OCI-LY3 (cell line): ENCODE measurements around the gene CCDC137.

Source experiments
- H2AFZ ChIP-seq: fragments of 200-600, 300-600 bp; shearing (Covaris generic); 2 replicates; pipeline ENCODE4 v1.6.0; 2014; ENCODE audit warnings: antibody characterized with exemption, low read depth, low read length
- H3K27ac ChIP-seq: fragments of 200-600, 300-600 bp; sonication (generic); 2 replicates; pipeline ENCODE4 v1.5.1; 2014; ENCODE audit warnings: mild to moderate bottlenecking, low read length, moderate library complexity, mixed read lengths
- H3K27me3 ChIP-seq: fragments of 200-600, 300-600 bp; sonication (generic); 2 replicates; pipeline ENCODE4 v1.6.1; 2014; ENCODE audit warnings: low read depth, low read length, mixed read lengths
- H3K36me3 ChIP-seq: fragments of 200-600, 300-600 bp; sonication (generic); replicated peaks from 2 replicates; pipeline ENCODE3; 2014; ENCODE audit warnings: low read depth, low read length, mixed read lengths
- H3K4me1 ChIP-seq: fragments of 300-600, 200-600 bp; sonication (generic); 2 replicates; pipeline ENCODE4 v1.6.1; 2014; ENCODE audit warnings: low read length, mixed read lengths
- H3K4me2 ChIP-seq: fragments of 200-600, 300-600 bp; sonication (generic); 2 replicates; pipeline ENCODE4 v1.6.1; 2014; ENCODE audit warnings: low read length, mixed read lengths
- H3K4me3 ChIP-seq: fragments of 300-600, 200-600 bp; sonication (generic); 2 replicates; pipeline ENCODE4 v1.5.1; 2014; ENCODE audit warnings: antibody characterized with exemption, mild to moderate bottlenecking, low read length, moderate library complexity
- H3K79me2 ChIP-seq: fragments of 300-600, 200-600 bp; shearing (Covaris generic); 2 replicates; pipeline ENCODE4 v1.6.1; 2014; ENCODE audit warnings: mild to moderate bottlenecking, low read length, mixed read lengths
- H3K9ac ChIP-seq: fragments of 300-600, 200-600 bp; shearing (Covaris generic); 2 replicates; pipeline ENCODE4 v1.6.0; 2014; ENCODE audit warnings: mild to moderate bottlenecking, low read length, moderate library complexity
- H3K9me3 ChIP-seq: fragments of 200-600, 300-600 bp; shearing (Covaris generic); 2 replicates; pipeline ENCODE4 v1.6.1; 2014; ENCODE audit warnings: low read length, mixed read lengths; ENCODE audit not compliant: insufficient read depth
- H4K20me1 ChIP-seq: fragments of 200-600, 300-600 bp; sonication (generic); 2 replicates; pipeline ENCODE4 v1.6.1; 2016; ENCODE audit warnings: low read length, mixed read lengths; ENCODE audit not compliant: insufficient read depth
- EZH2phosphoT487 ChIP-seq: fragments of 200-600 bp; shearing (Covaris generic); IDR thresholded peaks from 2 replicates; pipeline ENCODE4 v1.6.1; 2018; ENCODE audit warnings: antibody characterized with exemption, mixed run types, low read depth
- TF ChIP-seq, protein P1 (sequence below): fragments of 200-600, 300-600 bp; sonication (generic); IDR thresholded peaks from 2 replicates; pipeline ENCODE4 v1.5.1; 2014; ENCODE audit warnings: antibody characterized with exemption, low read length, low read depth

The CCDC137 gene

DNA sequence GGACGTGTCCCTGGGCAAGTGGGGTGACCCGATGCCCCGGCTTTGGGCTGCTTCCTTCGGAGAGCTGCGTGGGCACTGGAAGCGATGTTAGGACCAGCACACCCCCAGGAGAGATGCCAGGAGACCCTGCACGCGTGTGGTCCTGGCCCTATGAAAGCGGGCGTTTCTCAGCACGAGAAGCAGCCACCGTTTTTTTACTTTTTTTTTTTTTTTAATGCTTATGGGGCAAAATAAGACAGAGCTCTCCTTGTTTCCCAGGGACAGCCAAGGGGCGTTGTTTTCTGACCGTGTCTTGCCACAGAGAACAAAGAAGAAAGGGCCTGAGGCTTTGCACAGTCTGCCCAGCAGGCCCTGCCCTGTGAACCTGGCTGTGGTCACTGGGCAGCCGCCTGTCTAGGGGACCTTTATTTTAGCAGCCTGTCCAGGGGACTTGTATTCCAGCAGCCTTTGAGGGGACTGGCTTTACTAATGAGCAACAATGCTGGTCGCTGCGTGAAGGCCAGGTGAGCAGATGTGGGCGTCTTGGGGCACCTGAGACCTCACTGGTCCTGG, 46.5 kb downstream of the CCDC137 start:
- peaks cover 19% of the 10 kb centered on the region for H3K4me1 ChIP-seq
- TF ChIP-seq, protein P1, sequence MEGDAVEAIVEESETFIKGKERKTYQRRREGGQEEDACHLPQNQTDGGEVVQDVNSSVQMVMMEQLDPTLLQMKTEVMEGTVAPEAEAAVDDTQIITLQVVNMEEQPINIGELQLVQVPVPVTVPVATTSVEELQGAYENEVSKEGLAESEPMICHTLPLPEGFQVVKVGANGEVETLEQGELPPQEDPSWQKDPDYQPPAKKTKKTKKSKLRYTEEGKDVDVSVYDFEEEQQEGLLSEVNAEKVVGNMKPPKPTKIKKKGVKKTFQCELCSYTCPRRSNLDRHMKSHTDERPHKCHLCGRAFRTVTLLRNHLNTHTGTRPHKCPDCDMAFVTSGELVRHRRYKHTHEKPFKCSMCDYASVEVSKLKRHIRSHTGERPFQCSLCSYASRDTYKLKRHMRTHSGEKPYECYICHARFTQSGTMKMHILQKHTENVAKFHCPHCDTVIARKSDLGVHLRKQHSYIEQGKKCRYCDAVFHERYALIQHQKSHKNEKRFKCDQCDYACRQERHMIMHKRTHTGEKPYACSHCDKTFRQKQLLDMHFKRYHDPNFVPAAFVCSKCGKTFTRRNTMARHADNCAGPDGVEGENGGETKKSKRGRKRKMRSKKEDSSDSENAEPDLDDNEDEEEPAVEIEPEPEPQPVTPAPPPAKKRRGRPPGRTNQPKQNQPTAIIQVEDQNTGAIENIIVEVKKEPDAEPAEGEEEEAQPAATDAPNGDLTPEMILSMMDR: no peak
- no peak for TF ChIP-seq EZH2phosphoT487
- H3K9me3 ChIP-seq: no peaks in the 10 kb centered on the region
- peak overlapping the region; percentile 62 for H3K9ac ChIP-seq
- no peak overlapping the region for H3K27ac ChIP-seq
- peak overlapping the region; percentile 84 for H3K4me3 ChIP-seq
- H3K36me3 ChIP-seq: peaks cover 10% of the 10 kb centered on the region
- H3K4me2 ChIP-seq: peak overlapping the region; percentile 97
- H2AFZ ChIP-seq: no peak overlapping the region
- H3K27me3 ChIP-seq: no peaks in the 10 kb centered on the region
- H3K79me2 ChIP-seq: peaks cover 26% of the 10 kb centered on the region
- peaks cover 5% of the 10 kb centered on the region; the same call in 1 of the 2 replicates for H4K20me1 ChIP-seq

DNA sequence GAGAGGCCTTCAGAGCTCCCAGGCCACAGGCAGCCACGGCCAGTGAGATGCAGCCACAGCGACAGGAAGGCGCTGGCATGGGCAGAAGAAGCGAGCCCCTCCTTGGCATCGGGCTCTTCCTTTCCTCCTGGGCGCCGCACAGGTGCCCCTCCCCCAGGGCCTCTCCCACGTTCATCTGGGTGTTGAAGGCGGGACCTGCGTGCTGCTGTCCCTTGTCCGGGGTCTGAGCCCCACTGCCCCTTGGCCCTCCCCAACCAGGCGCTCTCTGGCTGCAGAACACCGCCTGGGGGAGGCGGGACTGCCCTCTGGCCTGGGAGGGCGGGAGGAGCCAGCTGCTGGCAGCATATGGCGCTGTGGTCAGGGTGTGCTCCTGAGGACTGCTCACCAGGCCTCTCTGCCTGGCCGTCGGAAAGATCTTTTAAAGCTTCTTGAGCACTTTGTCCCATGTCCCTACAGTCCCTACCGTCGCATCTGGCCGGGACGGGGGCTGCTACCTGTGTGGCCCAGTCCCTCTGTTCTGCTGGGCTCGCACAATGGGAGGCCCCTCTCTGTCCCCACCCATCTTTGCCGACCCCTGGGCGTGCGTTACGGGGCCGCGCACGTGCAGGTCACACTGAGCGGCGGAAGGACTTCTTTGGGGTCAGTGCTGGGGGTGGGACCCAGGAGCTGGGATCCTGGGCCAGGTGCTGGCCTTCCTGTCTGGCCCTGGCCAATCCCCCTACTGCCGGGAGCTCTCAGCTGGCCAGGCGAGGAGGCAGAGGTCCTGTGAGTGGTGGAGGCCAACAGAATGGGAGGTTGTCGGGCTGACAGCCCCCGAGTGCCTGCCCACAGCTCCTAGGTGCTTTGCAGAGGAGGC, 47.2 kb downstream of the CCDC137 start:
- no peaks in the 10 kb centered on the region for H3K27me3 ChIP-seq
- no peak overlapping the region for H3K27ac ChIP-seq
- no peak overlapping the region for H2AFZ ChIP-seq
- peaks cover 19% of the 10 kb centered on the region for H3K4me1 ChIP-seq
- no peaks in the 10 kb centered on the region for H3K9me3 ChIP-seq
- H3K79me2 ChIP-seq: peaks cover 26% of the 10 kb centered on the region
- H4K20me1 ChIP-seq: peaks cover 5% of the 10 kb centered on the region; the same call in 1 of the 2 replicates
- peak overlapping the region; percentile 97 for H3K4me2 ChIP-seq
- peak overlapping the region; percentile 62; the same call in 1 of the 2 replicates for H3K9ac ChIP-seq
- H3K4me3 ChIP-seq: peak overlapping the region; percentile 84
- H3K36me3 ChIP-seq: peaks cover 4% of the 10 kb centered on the region
- no peak for TF ChIP-seq EZH2phosphoT487
- TF ChIP-seq, protein P1: no peak

DNA sequence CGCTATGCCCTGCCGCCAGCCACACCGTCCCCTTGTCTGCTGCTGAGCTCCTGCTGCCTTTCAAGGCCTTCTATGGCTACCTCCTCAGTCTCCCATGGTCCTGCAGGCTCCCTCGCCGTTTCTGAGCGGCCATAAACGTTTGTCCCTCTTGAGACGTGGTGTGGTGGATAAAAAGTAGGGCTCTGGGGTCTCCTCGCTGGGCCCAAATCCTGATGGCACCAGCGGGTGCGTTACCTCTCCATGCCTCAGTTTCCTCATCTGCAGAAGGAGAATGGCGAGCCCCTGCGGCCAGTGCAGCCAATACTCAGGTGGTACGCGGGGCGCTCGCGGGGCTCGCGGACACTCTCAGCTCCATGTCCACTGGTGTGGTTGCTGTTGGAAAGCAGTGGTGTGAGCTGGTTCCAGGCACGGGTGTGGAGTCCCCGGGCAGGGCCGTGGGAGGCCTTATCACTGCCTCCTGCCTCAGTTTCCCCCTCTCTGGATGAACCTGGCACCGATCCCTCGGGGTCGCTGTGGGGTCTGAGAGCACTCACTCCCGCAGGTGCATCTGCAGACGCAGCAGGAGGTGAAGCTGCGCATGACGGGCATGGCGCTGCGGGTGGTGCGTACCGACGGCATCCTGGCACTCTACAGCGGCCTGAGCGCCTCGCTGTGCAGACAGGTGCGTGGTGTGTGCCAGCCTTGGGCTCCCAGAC, 48.0 kb downstream of the CCDC137 start:
- TF ChIP-seq, protein P1: no peak
- no peak for TF ChIP-seq EZH2phosphoT487
- Histone ChIP-seq H4K20me1 (peaks cover 5% of the 10 kb centered on the region; the same call in 1 of the 2 replicates), H3K4me2 (no peak overlapping the region), H3K4me1 (peaks cover 19% of the 10 kb centered on the region), H3K27me3 (no peaks in the 10 kb centered on the region), H3K4me3 (no peak overlapping the region), H3K27ac (no peak overlapping the region), H3K36me3 (peaks cover 4% of the 10 kb centered on the region), H3K9me3 (no peaks in the 10 kb centered on the region), H3K79me2 (peaks cover 26% of the 10 kb centered on the region), H3K9ac (no peak overlapping the region), H2AFZ (no peak overlapping the region)
